Trophoblast cell (in vitro differentiated cells and primary cell): ENCODE data around the gene NXPH2.
"Not testable (repeated sequence)": the region's sequence is repeated elsewhere in the genome, so short reads cannot be mapped to it uniquely, and the experiment has no call there.

Experiments
- DNase-seq, 2 donors: peaks; one replicate each; pipeline ENCODE4 v3.0.0-alpha.2; 2016
- H2AFZ ChIP-seq: 2 replicates; pipeline ENCODE4 v1.6.1; 2013; ENCODE audit warnings: low read length, moderate library complexity, mild to moderate bottlenecking; ENCODE audit not compliant: insufficient read depth, poor library complexity
- H2AK5ac ChIP-seq: 2 replicates; pipeline ENCODE4 v1.6.1; 2013; ENCODE audit warnings: mild to moderate bottlenecking, low read length
- H2BK120ac ChIP-seq: 2 replicates; pipeline ENCODE4 v1.6.1; 2013; ENCODE audit warnings: low read length, mild to moderate bottlenecking, moderate library complexity; ENCODE audit not compliant: insufficient read depth, poor library complexity
- H2BK12ac ChIP-seq: 2 replicates; pipeline ENCODE4 v1.6.1; 2013; ENCODE audit warnings: mild to moderate bottlenecking, low read length, moderate library complexity
- H2BK5ac ChIP-seq: 2 replicates; pipeline ENCODE4 v1.6.1; 2013; ENCODE audit warnings: low read length, low read depth, moderate library complexity, mild to moderate bottlenecking; ENCODE audit not compliant: poor library complexity
- H3K14ac ChIP-seq: 2 replicates; pipeline ENCODE4 v1.6.1; 2013; ENCODE audit warnings: mild to moderate bottlenecking, low read length
- H3K18ac ChIP-seq: 2 replicates; pipeline ENCODE4 v1.6.1; 2013; ENCODE audit warnings: mild to moderate bottlenecking, low read length
- H3K23ac ChIP-seq: 2 replicates; pipeline ENCODE4 v1.6.1; 2013; ENCODE audit warnings: low read length
- H3K27ac ChIP-seq: 2 replicates; pipeline ENCODE4 v1.5.1; 2013; ENCODE audit warnings: low read depth, mild to moderate bottlenecking, inconsistent platforms, low read length, moderate library complexity
- H3K27me3 ChIP-seq: 2 replicates; pipeline ENCODE4 v1.6.1; 2013; ENCODE audit warnings: inconsistent platforms, mild to moderate bottlenecking, low read length, moderate library complexity; ENCODE audit not compliant: insufficient read depth
- H3K36me3 ChIP-seq, 2 experiments: 1 replicate in 1 of 2; 2 replicates in 1 of 2; pipeline ENCODE4 v1.6.1; 2013; ENCODE audit warnings: low read length in 2 of 2, mild to moderate bottlenecking in 2 of 2, moderate library complexity in 1 of 2; ENCODE audit not compliant: insufficient read depth in 2 of 2, control insufficient read depth in 1 of 2
- H3K4ac ChIP-seq: 2 replicates; pipeline ENCODE4 v1.6.1; 2013; ENCODE audit warnings: low read depth, mild to moderate bottlenecking, low read length, moderate library complexity
- H3K4me1 ChIP-seq, 2 experiments: 1 replicate in 1 of 2; 2 replicates in 1 of 2; pipeline ENCODE4 v1.6.1; 2013; ENCODE audit warnings: low read length in 2 of 2, mild to moderate bottlenecking in 2 of 2, moderate library complexity in 1 of 2; ENCODE audit not compliant: insufficient read depth in 2 of 2, control insufficient read depth in 1 of 2
- H3K4me2 ChIP-seq: 2 replicates; pipeline ENCODE4 v1.6.1; 2013; ENCODE audit warnings: inconsistent platforms, mild to moderate bottlenecking, low read length, moderate library complexity
- H3K4me3 ChIP-seq: 2 replicates; pipeline ENCODE4 v1.5.1; 2013; ENCODE audit warnings: mild to moderate bottlenecking, low read depth, low read length, inconsistent platforms
- H3K79me1 ChIP-seq: one replicate; pipeline ENCODE4 v1.6.1; 2013; ENCODE audit warnings: low read length
- H3K79me2 ChIP-seq: 2 replicates; pipeline ENCODE4 v1.6.1; 2013; ENCODE audit warnings: low read length, mild to moderate bottlenecking; ENCODE audit not compliant: control insufficient read depth, insufficient read depth, poor library complexity
- H3K9ac ChIP-seq: 2 replicates; pipeline ENCODE4 v1.6.1; 2013; ENCODE audit warnings: mild to moderate bottlenecking, low read length
- H3K9me3 ChIP-seq: 2 replicates; pipeline ENCODE4 v1.6.1; 2013; ENCODE audit warnings: low read depth, mild to moderate bottlenecking, control low read depth, inconsistent platforms, low read length; ENCODE audit not compliant: insufficient read depth
- H4K12ac ChIP-seq: 2 replicates; pipeline ENCODE4 v1.6.1; 2013; ENCODE audit warnings: low read depth, mild to moderate bottlenecking, low read length, moderate library complexity
- H4K8ac ChIP-seq: 2 replicates; pipeline ENCODE4 v1.6.1; 2013; ENCODE audit warnings: low read depth, mild to moderate bottlenecking, low read length, moderate library complexity
- H4K91ac ChIP-seq: one replicate; pipeline ENCODE4 v1.6.1; 2013; ENCODE audit warnings: low read depth, mild to moderate bottlenecking, low read length, moderate library complexity
- WGBS: extraction: QIAGEN DNeasy Blood & Tissue Kit; methylation state at CpG from one replicate; pipeline ENCODE4 v1.1.7; 2013; ENCODE audit warnings: missing lambda C conversion rate; ENCODE audit not compliant: insufficient read length, insufficient coverage; ENCODE audit errors: extremely low coverage; 5-methylcytosine and 5-hydroxymethylcytosine counted together

NXPH2 gene

GRCh38 chr2:138744713-138745112 is 35.5 kb downstream of the NXPH2 start:
- no CpG with 5 or more reads among the region's 3 CpGs for whole genome bisulfite sequencing
- DNase-seq: no peak
- H4K12ac ChIP-seq: no peak overlapping the region
- H3K27me3 ChIP-seq: no peaks in the 10 kb centered on the region
- no peak overlapping the region for H4K91ac ChIP-seq
- H3K18ac ChIP-seq: peak overlapping the region; percentile 5
- H4K8ac ChIP-seq: no peak overlapping the region
- H3K79me1 ChIP-seq: no peaks in the 10 kb centered on the region
- no peak overlapping the region for H2BK120ac ChIP-seq
- H3K4ac ChIP-seq: no peak overlapping the region
- no peak overlapping the region for H3K27ac ChIP-seq
- H3K9ac ChIP-seq: no peak overlapping the region
- no peak overlapping the region for H2AK5ac ChIP-seq
- H3K4me1 ChIP-seq: peaks cover 0 to 2% of the 10 kb centered on the region in 2 experiments
- no peaks in the 10 kb centered on the region for H3K79me2 ChIP-seq
- H2BK12ac ChIP-seq: no peak overlapping the region
- no peak overlapping the region for H3K4me3 ChIP-seq
- no peak overlapping the region for H2BK5ac ChIP-seq
- no peak overlapping the region for H3K4me2 ChIP-seq
- H3K14ac ChIP-seq: no peak overlapping the region
- H3K23ac ChIP-seq: no peak overlapping the region
- H3K36me3 ChIP-seq: peaks cover 0 to 5% of the 10 kb centered on the region in 2 experiments
- no peaks in the 10 kb centered on the region for H3K9me3 ChIP-seq
- H2AFZ ChIP-seq: no peak overlapping the region

GRCh38 chr2:138742441-138743057 is 37.6 kb downstream of the NXPH2 start:
- Histone ChIP-seq H3K36me3 (peaks cover 0 to 4% of the 10 kb centered on the region in 2 experiments), H4K91ac (no peak overlapping the region), H3K9me3 (no peaks in the 10 kb centered on the region), H3K9ac (no peak overlapping the region), H3K79me2 (no peaks in the 10 kb centered on the region), H2BK5ac (no peak overlapping the region), H3K27ac (no peak overlapping the region), H3K4me2 (no peak overlapping the region), H2BK120ac (no peak overlapping the region), H2AFZ (no peak overlapping the region), H3K27me3 (no peaks in the 10 kb centered on the region), H3K14ac (no peak overlapping the region), H4K8ac (no peak overlapping the region), H3K18ac (no peak overlapping the region), H4K12ac (no peak overlapping the region), H2BK12ac (no peak overlapping the region), H3K4ac (no peak overlapping the region), H3K4me1 (peaks cover 0 to 2% of the 10 kb centered on the region in 2 experiments), H2AK5ac (no peak overlapping the region), H3K4me3 (no peak overlapping the region), H3K23ac (no peak overlapping the region), H3K79me1 (no peaks in the 10 kb centered on the region)
- WGBS: no CpG with 5 or more reads among the region's 4 CpGs
- DNase-seq: no peak

GRCh38 chr2:138741851-138742250 is 38.3 kb downstream of the NXPH2 start:
- no peak overlapping the region for H3K4me3 ChIP-seq

GRCh38 chr2:138737009-138737554 is 43.1 kb downstream of the NXPH2 start:
- H2AFZ ChIP-seq, H3K23ac ChIP-seq: not testable (repeated sequence)
- WGBS: no CpG with 5 or more reads among the region's 3 CpGs

More at GRCh38 chr2:138741851-138742250, 38.3 kb downstream of the NXPH2 start:
- Histone ChIP-seq H3K4me2 (no peak overlapping the region), H2BK5ac (no peak overlapping the region), H3K9me3 (no peaks in the 10 kb centered on the region), H3K23ac (no peak overlapping the region), H3K27me3 (no peaks in the 10 kb centered on the region), H4K8ac (no peak overlapping the region), H3K4me1 (peaks cover 0 to 2% of the 10 kb centered on the region in 2 experiments), H2AK5ac (no peak overlapping the region), H4K91ac (no peak overlapping the region), H3K27ac (no peak overlapping the region), H2AFZ (no peak overlapping the region), H3K4ac (no peak overlapping the region), H2BK120ac (no peak overlapping the region), H4K12ac (no peak overlapping the region), H3K18ac (no peak overlapping the region), H3K36me3 (peaks cover 0 to 4% of the 10 kb centered on the region in 2 experiments), H3K79me1 (no peaks in the 10 kb centered on the region), H2BK12ac (no peak overlapping the region), H3K79me2 (no peaks in the 10 kb centered on the region), H3K14ac (no peak overlapping the region), H3K9ac (no peak overlapping the region)
- no peak for DNase-seq
- no CpG with 5 or more reads among the region's 2 CpGs for WGBS

More at GRCh38 chr2:138737009-138737554, 43.1 kb downstream of the NXPH2 start:
- not testable (repeated sequence) for H3K27ac ChIP-seq, H3K79me1 ChIP-seq, H4K12ac ChIP-seq, H4K8ac ChIP-seq, H2AK5ac ChIP-seq, H3K27me3 ChIP-seq, H2BK12ac ChIP-seq, H3K36me3 ChIP-seq, DNase-seq, H3K9ac ChIP-seq, H3K4ac ChIP-seq, H3K18ac ChIP-seq, H3K9me3 ChIP-seq, H3K14ac ChIP-seq, H3K79me2 ChIP-seq, H2BK120ac ChIP-seq, H3K4me3 ChIP-seq, H2BK5ac ChIP-seq, H4K91ac ChIP-seq, H3K4me2 ChIP-seq, H3K4me1 ChIP-seq
